K562 (cell line): Measurements from ENCODE around the gene CDCA5. TPM values are rescaled to one million over a fixed set of nuclear protein-coding genes. Genes with fewer than 3 reads are reported as not detected.
A peak's percentile ranks its signal among the peaks of the same experiment; 100 is the strongest.

Experiments
- ARNT ChIP-seq, 2 experiments: fragments of 450-650 bp; IDR thresholded peaks; 2 replicates each; pipeline ENCODE4 v1.6.1; 2016; ENCODE audit warnings: mild to moderate bottlenecking in 1 of 2
- FOXP4 ChIP-seq: sonication (generic); formaldehyde crosslinking; IDR thresholded peaks from 2 replicates; pipeline ENCODE4 v1.8.0; 2022; ENCODE audit warnings: mild to moderate bottlenecking, missing genetic modification reagents, borderline replicate concordance
- GTF2B ChIP-seq: IDR thresholded peaks from 2 replicates; pipeline ENCODE4 v1.6.1; 2011; ENCODE audit not compliant: insufficient read length; ENCODE audit errors: extremely low read depth
- NCOA4 ChIP-seq: fragments of 450-650 bp; IDR thresholded peaks from 2 replicates; pipeline ENCODE4 v1.6.1; 2018; ENCODE audit warnings: mild to moderate bottlenecking; ENCODE audit not compliant: partially characterized antibody
- PHF8 ChIP-seq: fragments of 200-600 bp; sonication (generic); IDR thresholded peaks from 2 replicates; pipeline ENCODE4 v1.6.1; 2012; ENCODE audit warnings: mixed run types, mild to moderate bottlenecking, inconsistent platforms, low read length, moderate library complexity, borderline replicate concordance
- SPI1 ChIP-seq: IDR thresholded peaks from 2 replicates; pipeline ENCODE4 v1.6.1; 2011; ENCODE audit warnings: low read depth, low read length, control low read depth, borderline replicate concordance
- THRAP3 ChIP-seq: fragments of 450-650 bp; IDR thresholded peaks from 2 replicates; pipeline ENCODE4 v1.6.1; 2016; ENCODE audit warnings: mild to moderate bottlenecking, inconsistent platforms, borderline replicate concordance
- TRIM24 ChIP-seq, 2 experiments: fragments of 450-650 bp; IDR thresholded peaks; 2 replicates each; pipeline ENCODE4 v1.6.1; 2016
- ZNF263 ChIP-seq: sonication (generic); formaldehyde crosslinking; IDR thresholded peaks from 2 replicates; pipeline ENCODE4 v1.8.0; 2022; ENCODE audit warnings: mild to moderate bottlenecking, missing genetic modification reagents, borderline replicate concordance
- ZNF583 ChIP-seq: fragments of 250-450 bp; sonication (Bioruptor Pico); IDR thresholded peaks from 2 replicates; pipeline ENCODE4 v1.4.0; 2020
- ZNF586 ChIP-seq: fragments of 450-650 bp; formaldehyde crosslinking; conservative IDR thresholded peaks from 2 replicates; pipeline ENCODE4 v1.4.0; 2020; ENCODE audit warnings: mild to moderate bottlenecking, moderate library complexity
- ZNF644 ChIP-seq: fragments of 200-800 bp; sonication (Bioruptor generic); IDR thresholded peaks from 2 replicates; pipeline ENCODE4 v1.6.1; 2016; ENCODE audit warnings: low read depth, missing genetic modification characterization, missing compliant biosample characterization
- polyA plus RNA-seq, 8 experiments: library from polyadenylated mRNA; depleted of rRNA in 4 of 8; stranded (reverse) in 5 of 8; unstranded in 3 of 8; fragments of >200 nt; fragmentation: Nextera tagmentation in 2 of 8; fragmentation: Illumina TruSeq in 1 of 8; extraction: Ambion mirVana in 2 of 8; extraction: Trizol in 1 of 8; gene quantifications; 2 replicates each; pipeline versions ENCODE4 v1.2.1 to v1.2.3, GENCODE V29; 2011 to 2014; ENCODE audit warnings: inconsistent platforms in 1 of 8, missing spikeins in 1 of 8
- total RNA-seq, 7 experiments: library from RNA; depleted of rRNA in 6 of 7; stranded (reverse); fragments of >200 nt in 6 of 7; fragmentation: Illumina TruSeq in 2 of 7; extraction: Trizol in 2 of 7; gene quantifications; 2 replicates each; pipeline versions ENCODE4 v1.2.1 to v1.2.3, GENCODE V29; 2011 to 2021; ENCODE audit warnings: low replicate concordance in 1 of 7
- TF ChIP-seq, protein P1 (sequence below): sonication (generic); formaldehyde crosslinking; IDR thresholded peaks from 2 replicates; pipeline ENCODE4 v1.8.0; 2022; ENCODE audit warnings: mild to moderate bottlenecking, missing genetic modification reagents
- TF ChIP-seq, protein P2 (sequence below), 2 experiments: fragments of 450-650 bp in 1 of 2; IDR thresholded peaks; 2 replicates each; pipeline ENCODE4 v1.6.1; 2011 to 2017; ENCODE audit warnings: low read depth in 2 of 2, antibody characterized with exemption in 1 of 2, borderline replicate concordance in 1 of 2, low read length in 1 of 2, mild to moderate bottlenecking in 1 of 2, mixed read lengths in 1 of 2; ENCODE audit not compliant: control insufficient read depth in 1 of 2
- TF ChIP-seq, protein P3 (sequence below): fragments of 250-450 bp; sonication (Bioruptor Pico); IDR thresholded peaks from 2 replicates; pipeline ENCODE4 v1.4.0; 2020; ENCODE audit warnings: mild to moderate bottlenecking
- TF ChIP-seq, protein P4 (sequence below): sonication (generic); formaldehyde crosslinking; IDR thresholded peaks from 2 replicates; pipeline ENCODE4 v1.8.1; 2023; ENCODE audit warnings: mild to moderate bottlenecking, missing genetic modification reagents, moderate library complexity

The CDCA5 gene
- total and polyA plus RNA-seq, 9 of the 15 experiments (the other 6 are each of a cell fraction or from before 2014, with no cell fraction given) = 18.9 to 94.3 (median 64.6) TPM

DNA sequence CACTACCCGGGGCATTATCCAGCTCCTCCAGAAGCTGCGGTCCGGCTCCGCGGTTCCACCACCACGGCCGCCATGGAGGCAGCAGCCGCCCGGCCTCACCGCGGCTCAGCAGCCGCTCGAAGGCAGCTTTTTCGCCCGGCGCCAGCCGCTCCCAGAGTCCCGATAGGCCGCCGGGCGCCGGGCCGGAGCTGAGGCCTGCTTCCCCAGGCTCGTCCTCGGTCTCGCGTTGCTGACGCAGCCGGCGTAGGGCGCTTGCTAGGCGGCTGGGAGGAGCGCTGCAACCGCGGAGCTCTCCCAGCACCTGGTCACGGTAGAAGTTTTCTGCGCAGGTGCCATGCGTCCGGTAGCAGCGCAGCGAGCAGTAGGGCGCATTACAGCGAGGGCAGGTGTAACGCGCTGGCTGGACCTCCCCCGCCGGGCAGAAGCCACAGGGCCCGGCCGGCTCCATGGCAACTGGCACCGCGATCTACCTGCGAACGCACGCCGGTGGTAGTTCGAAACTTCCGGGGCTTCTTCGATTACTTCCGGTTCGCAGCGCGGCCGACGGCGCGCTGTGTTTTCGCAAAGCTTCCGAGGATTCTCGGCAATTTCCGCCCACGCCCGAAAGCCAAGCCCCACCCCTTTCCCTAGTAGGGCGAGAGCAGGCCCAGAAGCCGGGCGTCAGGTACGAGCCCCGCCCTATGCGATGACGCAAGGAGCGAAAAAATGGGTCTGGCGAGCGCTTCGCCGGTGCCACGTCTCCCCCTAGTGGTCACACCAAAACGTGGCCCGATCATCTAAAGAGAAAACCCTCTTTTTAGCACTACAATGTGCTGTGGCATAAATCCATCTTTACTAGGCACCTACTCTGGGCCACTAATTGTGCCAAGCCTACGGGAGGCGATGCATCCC, 33.6 kb upstream of the CDCA5 start, which contains the start of gene ZNHIT2 (continued):
- TF ChIP-seq, protein P1, sequence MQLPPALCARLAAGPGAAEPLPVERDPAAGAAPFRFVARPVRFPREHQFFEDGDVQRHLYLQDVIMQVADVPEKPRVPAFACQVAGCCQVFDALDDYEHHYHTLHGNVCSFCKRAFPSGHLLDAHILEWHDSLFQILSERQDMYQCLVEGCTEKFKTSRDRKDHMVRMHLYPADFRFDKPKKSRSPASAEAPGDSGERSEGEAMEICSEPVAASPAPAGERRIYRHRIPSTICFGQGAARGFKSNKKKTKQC (CRISPR knock-in tag) = peak; percentile 91; the same call in 1 of the 2 replicates
- TF ChIP-seq GTF2B (no peak), FOXP4 (CRISPR knock-in tag) (no peak; the same call in 1 of the 2 replicates), THRAP3 (no peak), NCOA4 (no peak), TRIM24 (IDR thresholded peaks at IDR 0.05) (no peak), ZNF644 (tag) (no peak), ZNF586 (CRISPR knock-in tag) (no peak), ZNF263 (no peak; the same call in 1 of the 2 replicates), SPI1 (no peak), ZNF583 (CRISPR knock-in tag) (no peak), PHF8 (peak; percentile 94), ARNT (IDR thresholded peaks at IDR 0.05) (no peak)
- TF ChIP-seq, protein P2, sequence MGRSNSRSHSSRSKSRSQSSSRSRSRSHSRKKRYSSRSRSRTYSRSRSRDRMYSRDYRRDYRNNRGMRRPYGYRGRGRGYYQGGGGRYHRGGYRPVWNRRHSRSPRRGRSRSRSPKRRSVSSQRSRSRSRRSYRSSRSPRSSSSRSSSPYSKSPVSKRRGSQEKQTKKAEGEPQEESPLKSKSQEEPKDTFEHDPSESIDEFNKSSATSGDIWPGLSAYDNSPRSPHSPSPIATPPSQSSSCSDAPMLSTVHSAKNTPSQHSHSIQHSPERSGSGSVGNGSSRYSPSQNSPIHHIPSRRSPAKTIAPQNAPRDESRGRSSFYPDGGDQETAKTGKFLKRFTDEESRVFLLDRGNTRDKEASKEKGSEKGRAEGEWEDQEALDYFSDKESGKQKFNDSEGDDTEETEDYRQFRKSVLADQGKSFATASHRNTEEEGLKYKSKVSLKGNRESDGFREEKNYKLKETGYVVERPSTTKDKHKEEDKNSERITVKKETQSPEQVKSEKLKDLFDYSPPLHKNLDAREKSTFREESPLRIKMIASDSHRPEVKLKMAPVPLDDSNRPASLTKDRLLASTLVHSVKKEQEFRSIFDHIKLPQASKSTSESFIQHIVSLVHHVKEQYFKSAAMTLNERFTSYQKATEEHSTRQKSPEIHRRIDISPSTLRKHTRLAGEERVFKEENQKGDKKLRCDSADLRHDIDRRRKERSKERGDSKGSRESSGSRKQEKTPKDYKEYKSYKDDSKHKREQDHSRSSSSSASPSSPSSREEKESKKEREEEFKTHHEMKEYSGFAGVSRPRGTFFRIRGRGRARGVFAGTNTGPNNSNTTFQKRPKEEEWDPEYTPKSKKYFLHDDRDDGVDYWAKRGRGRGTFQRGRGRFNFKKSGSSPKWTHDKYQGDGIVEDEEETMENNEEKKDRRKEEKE (IDR thresholded peaks at IDR 0.05; ENCODE audit: borderline replicate concordance in 1 of 2, control insufficient read depth in 1 of 2, low read depth in 2 of 2, low read length in 1 of 2) = 0 out of 4 replicates have a peak, but pooled peaks of 1 of the 2 experiments have one; percentile 48
- TF ChIP-seq, protein P3, sequence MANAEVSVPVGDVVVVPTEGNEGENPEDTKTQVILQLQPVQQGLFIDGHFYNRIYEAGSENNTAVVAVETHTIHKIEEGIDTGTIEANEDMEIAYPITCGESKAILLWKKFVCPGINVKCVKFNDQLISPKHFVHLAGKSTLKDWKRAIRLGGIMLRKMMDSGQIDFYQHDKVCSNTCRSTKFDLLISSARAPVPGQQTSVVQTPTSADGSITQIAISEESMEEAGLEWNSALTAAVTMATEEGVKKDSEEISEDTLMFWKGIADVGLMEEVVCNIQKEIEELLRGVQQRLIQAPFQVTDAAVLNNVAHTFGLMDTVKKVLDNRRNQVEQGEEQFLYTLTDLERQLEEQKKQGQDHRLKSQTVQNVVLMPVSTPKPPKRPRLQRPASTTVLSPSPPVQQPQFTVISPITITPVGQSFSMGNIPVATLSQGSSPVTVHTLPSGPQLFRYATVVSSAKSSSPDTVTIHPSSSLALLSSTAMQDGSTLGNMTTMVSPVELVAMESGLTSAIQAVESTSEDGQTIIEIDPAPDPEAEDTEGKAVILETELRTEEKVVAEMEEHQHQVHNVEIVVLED (CRISPR knock-in tag) = no peak; the same call in 1 of the 2 replicates
- TF ChIP-seq, protein P4, sequence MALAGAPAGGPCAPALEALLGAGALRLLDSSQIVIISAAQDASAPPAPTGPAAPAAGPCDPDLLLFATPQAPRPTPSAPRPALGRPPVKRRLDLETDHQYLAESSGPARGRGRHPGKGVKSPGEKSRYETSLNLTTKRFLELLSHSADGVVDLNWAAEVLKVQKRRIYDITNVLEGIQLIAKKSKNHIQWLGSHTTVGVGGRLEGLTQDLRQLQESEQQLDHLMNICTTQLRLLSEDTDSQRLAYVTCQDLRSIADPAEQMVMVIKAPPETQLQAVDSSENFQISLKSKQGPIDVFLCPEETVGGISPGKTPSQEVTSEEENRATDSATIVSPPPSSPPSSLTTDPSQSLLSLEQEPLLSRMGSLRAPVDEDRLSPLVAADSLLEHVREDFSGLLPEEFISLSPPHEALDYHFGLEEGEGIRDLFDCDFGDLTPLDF (CRISPR knock-in tag) = peak; percentile 77; the same call in 1 of the 2 replicates
